Measurements from ENCODE around the gene TRABD2B.

DNA sequence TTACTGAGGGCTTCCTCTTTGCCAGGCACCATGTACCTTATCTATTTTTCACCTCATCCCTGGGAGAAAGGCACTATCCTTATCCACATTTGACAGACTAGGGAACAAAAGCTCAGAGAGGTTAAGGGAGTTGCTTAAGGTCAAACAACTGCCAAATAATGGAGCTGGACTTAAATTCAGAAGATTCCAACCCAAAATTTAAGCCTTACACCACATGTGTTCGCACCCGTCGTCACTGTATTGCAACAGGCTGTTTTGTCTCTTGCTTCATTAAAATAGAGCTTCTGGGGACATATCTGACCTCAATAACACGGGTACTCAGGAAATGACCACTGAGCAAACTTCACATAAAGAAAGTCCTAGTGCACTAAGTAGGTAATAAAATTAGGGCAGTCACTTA, 62.0 kb downstream of the TRABD2B start:
- TF ChIP-seq, protein P1, sequence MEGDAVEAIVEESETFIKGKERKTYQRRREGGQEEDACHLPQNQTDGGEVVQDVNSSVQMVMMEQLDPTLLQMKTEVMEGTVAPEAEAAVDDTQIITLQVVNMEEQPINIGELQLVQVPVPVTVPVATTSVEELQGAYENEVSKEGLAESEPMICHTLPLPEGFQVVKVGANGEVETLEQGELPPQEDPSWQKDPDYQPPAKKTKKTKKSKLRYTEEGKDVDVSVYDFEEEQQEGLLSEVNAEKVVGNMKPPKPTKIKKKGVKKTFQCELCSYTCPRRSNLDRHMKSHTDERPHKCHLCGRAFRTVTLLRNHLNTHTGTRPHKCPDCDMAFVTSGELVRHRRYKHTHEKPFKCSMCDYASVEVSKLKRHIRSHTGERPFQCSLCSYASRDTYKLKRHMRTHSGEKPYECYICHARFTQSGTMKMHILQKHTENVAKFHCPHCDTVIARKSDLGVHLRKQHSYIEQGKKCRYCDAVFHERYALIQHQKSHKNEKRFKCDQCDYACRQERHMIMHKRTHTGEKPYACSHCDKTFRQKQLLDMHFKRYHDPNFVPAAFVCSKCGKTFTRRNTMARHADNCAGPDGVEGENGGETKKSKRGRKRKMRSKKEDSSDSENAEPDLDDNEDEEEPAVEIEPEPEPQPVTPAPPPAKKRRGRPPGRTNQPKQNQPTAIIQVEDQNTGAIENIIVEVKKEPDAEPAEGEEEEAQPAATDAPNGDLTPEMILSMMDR (IDR thresholded peaks at IDR 0.05) = no peak
- TF ChIP-seq ZFX (IDR thresholded peaks at IDR 0.05; ENCODE audit: borderline replicate concordance) = no peak
